Keratinocyte (primary cell): ENCODE data around the gene GMEB2. TPM values are rescaled to one million over a fixed set of nuclear protein-coding genes. Genes with fewer than 3 reads are reported as not detected.

Experiments
- DNase-seq: peaks from one replicate; pipeline ENCODE4 v3.0.0-alpha.2; 2011; ENCODE audit warnings: low read depth, missing footprints, low spot score
- FAIRE-seq: peaks from 2 replicates; lab custom pipeline; 2011; peaks lifted over from hg19 to GRCh38; lab: Jason Lieb, UNC
- H2AFZ ChIP-seq: 2 replicates; pipeline ENCODE4 v1.6.0; 2012; ENCODE audit warnings: low read length, control low read depth, inconsistent platforms; ENCODE audit not compliant: control insufficient read depth
- H3K27ac ChIP-seq: 2 replicates; pipeline ENCODE4 v1.5.1; 2011; ENCODE audit warnings: low read length; ENCODE audit not compliant: control insufficient read depth, insufficient read depth
- H3K27me3 ChIP-seq: 3 replicates; pipeline ENCODE4 v1.6.0; 2011; ENCODE audit warnings: low read length; ENCODE audit not compliant: control insufficient read depth, insufficient read depth; ENCODE audit errors: extremely low read depth
- H3K36me3 ChIP-seq, 2 experiments: 2 replicates in 1 of 2; 3 replicates in 1 of 2; pipeline ENCODE4 v1.5.1; 2011; ENCODE audit warnings: low read length in 2 of 2, mild to moderate bottlenecking in 1 of 2; ENCODE audit not compliant: control insufficient read depth in 2 of 2, insufficient read depth in 2 of 2; ENCODE audit errors: extremely low read depth in 1 of 2
- H3K4me1 ChIP-seq: 3 replicates; pipeline ENCODE4 v1.5.1; 2011; ENCODE audit warnings: low read length; ENCODE audit not compliant: control insufficient read depth, insufficient read depth; ENCODE audit errors: extremely low read depth
- H3K4me2 ChIP-seq: 3 replicates; pipeline ENCODE4 v1.6.0; 2011; ENCODE audit warnings: low read depth, low read length; ENCODE audit not compliant: control insufficient read depth, insufficient read depth; ENCODE audit errors: extremely low read depth
- H3K4me3 ChIP-seq, 3 experiments: fragments of 200-600 bp in 1 of 3; sonication (generic) in 1 of 3; 2 replicates in 2 of 3; 3 replicates in 1 of 3; pipeline ENCODE4 v1.5.1; 2011 to 2016; ENCODE audit warnings: low read length in 3 of 3, mild to moderate bottlenecking in 3 of 3, control low read depth in 2 of 3, inconsistent platforms in 1 of 3, low read depth in 1 of 3, mixed read lengths in 1 of 3, mixed run types in 1 of 3, moderate library complexity in 1 of 3; ENCODE audit not compliant: control insufficient read depth in 2 of 3, insufficient read depth in 2 of 3; ENCODE audit errors: extremely low read depth in 1 of 3
- H3K79me2 ChIP-seq: 2 replicates; pipeline ENCODE4 v1.6.0; 2012; ENCODE audit warnings: low read length; ENCODE audit not compliant: control insufficient read depth, insufficient read depth
- H3K9ac ChIP-seq: 3 replicates; pipeline ENCODE4 v1.6.0; 2011; ENCODE audit warnings: low read length; ENCODE audit not compliant: control insufficient read depth, insufficient read depth; ENCODE audit errors: extremely low read depth
- H3K9me1 ChIP-seq: 3 replicates; pipeline ENCODE4 v1.6.0; 2011; ENCODE audit warnings: low read length; ENCODE audit not compliant: control insufficient read depth, insufficient read depth; ENCODE audit errors: extremely low read depth
- H3K9me3 ChIP-seq: 2 replicates; pipeline ENCODE4 v1.5.1; 2012; ENCODE audit warnings: low read depth, low read length; ENCODE audit not compliant: control insufficient read depth
- H4K20me1 ChIP-seq: 3 replicates; pipeline ENCODE4 v1.6.0; 2011; ENCODE audit warnings: low read length; ENCODE audit not compliant: control insufficient read depth, insufficient read depth; ENCODE audit errors: extremely low read depth
- CTCF ChIP-seq, 3 experiments: IDR thresholded peaks in 1 of 3; conservative IDR thresholded peaks in 1 of 3; optimal IDR thresholded peaks in 1 of 3; 2 replicates in 2 of 3; 3 replicates in 1 of 3; pipeline versions ENCODE3 to v1.5.1; 2011; ENCODE audit warnings: low read length in 3 of 3, mild to moderate bottlenecking in 3 of 3, moderate library complexity in 2 of 3, control low read depth in 1 of 3, inconsistent platforms in 1 of 3; ENCODE audit not compliant: insufficient read depth in 2 of 3; ENCODE audit errors: extremely low read depth in 1 of 3
- EZH2 ChIP-seq: IDR thresholded peaks from one replicate; pipeline ENCODE4 v1.6.1; 2012; ENCODE audit warnings: inconsistent platforms, mild to moderate bottlenecking, low read length, moderate library complexity
- dilution Hi-C: fragments of 300-500 bp; cut with MboI; formaldehyde crosslinking; loops from one replicate; pipeline ENCODE4 v1.7.0; 2020; ENCODE audit warnings: low sequenced_read_pairs; ENCODE audit not compliant: extremely low pct_ligation_motif_present
- polyA plus RNA-seq, 5 experiments: library from polyadenylated mRNA; depleted of rRNA in 3 of 5; stranded (reverse) in 3 of 5; stranded (forward) in 1 of 5; unstranded in 1 of 5; fragments of >200 nt; gene quantifications; 1 replicate in 1 of 5; 2 replicates in 3 of 5; 3 replicates in 1 of 5; pipeline versions ENCODE4 v1.2.1 to v1.2.3, GENCODE V29; 2011 to 2012; ENCODE audit warnings: missing spikeins in 2 of 5, low read depth in 1 of 5, low replicate concordance in 1 of 5

The GMEB2 gene
- polyA plus RNA-seq, 1 donor (not counting 4 experiments of a cell fraction or from before 2014, with no cell fraction given): 5.1 TPM

- Histone ChIP-seq H3K4me2 (no peak overlapping the region), H3K36me3 (peaks cover 26 to 28% of the 10 kb centered on the region in 2 experiments), H4K20me1 (no peaks in the 10 kb centered on the region), H3K9ac (no peak overlapping the region), H3K4me1 (no peaks in the 10 kb centered on the region), H2AFZ (no peak overlapping the region), H3K9me3 (no peaks in the 10 kb centered on the region), H3K27ac (no peak overlapping the region), H3K4me3 (no peak overlapping the region), H3K9me1 (no peaks in the 10 kb centered on the region), H3K27me3 (no peaks in the 10 kb centered on the region), H3K79me2 (peaks cover 8% of the 10 kb centered on the region)
- dilution Hi-C loops: no loop called here
- no peak for FAIRE-seq
- DNase-seq: no peak
- TF ChIP-seq CTCF (optimal IDR thresholded peaks at IDR 0.05 in 1 of 3, IDR thresholded peaks at IDR 0.05 in 1 of 3, conservative IDR thresholded peaks at IDR 0.05 in 1 of 3; ENCODE audit: extremely low read depth in 1 of 3, insufficient read depth in 2 of 3, low read length in 3 of 3) (no peak), EZH2 (no peak)
Observed at GRCh38 chr20:63665708-63666107, 38.8 kb upstream of the GMEB2 start.

GRCh38 chr20:63664861-63665594 is 38.1 kb upstream of the GMEB2 start:
- Histone ChIP-seq H3K36me3 (peaks cover 27 to 28% of the 10 kb centered on the region in 2 experiments), H3K9ac (no peak overlapping the region), H3K27me3 (no peaks in the 10 kb centered on the region), H3K9me3 (no peaks in the 10 kb centered on the region), H3K9me1 (no peaks in the 10 kb centered on the region), H3K27ac (no peak overlapping the region), H3K4me2 (no peak overlapping the region), H3K79me2 (peaks cover 13% of the 10 kb centered on the region), H2AFZ (no peak overlapping the region), H4K20me1 (no peaks in the 10 kb centered on the region), H3K4me3 (no peak overlapping the region), H3K4me1 (no peaks in the 10 kb centered on the region)
- dilution Hi-C loops: no loop called here
- FAIRE-seq: no peak
- no peak for DNase-seq
- TF ChIP-seq CTCF (optimal IDR thresholded peaks at IDR 0.05 in 1 of 3, IDR thresholded peaks at IDR 0.05 in 1 of 3, conservative IDR thresholded peaks at IDR 0.05 in 1 of 3; ENCODE audit: extremely low read depth in 1 of 3, insufficient read depth in 2 of 3, low read length in 3 of 3) (no peak), EZH2 (no peak)
